HCT116 (cell line): ENCODE results near the gene ACSL4. TPM values are rescaled to one million over a fixed set of nuclear protein-coding genes. Genes with fewer than 3 reads are reported as not detected.

Source experiments
- ATAC-seq: fragments of 200-7000 bp; cut with Tn5 transposase; 2 replicates; pipeline ENCODE4 v1.9.1; 2020; ENCODE audit warnings: mild to moderate bottlenecking, moderate library complexity
- BruUV-seq: library from RNA; stranded (reverse); fragments of 400-500 nt; replicated peaks from 2 replicates; lab custom pipeline; 2021; lab: Mats Ljungman, UMichigan
- CTCF ChIA-PET: fragments of 300-600 bp; sonication (Branson Sonifier 250); formaldehyde crosslinking; loops from one replicate; lab custom pipeline; 2021; ENCODE audit warnings: antibody characterized with exemption; lab: Charles Lee
- POLR2A ChIA-PET: fragments of 300-600, 350-600 bp; sonication (Branson Sonifier 250); formaldehyde crosslinking; loops from one replicate; lab custom pipeline; 2021; ENCODE audit warnings: antibody characterized with exemption; lab: Charles Lee
- RAD21 ChIA-PET, 2 experiments: fragments of 300-600 bp; sonication (Branson Sonifier 250); formaldehyde crosslinking; loops; one replicate each; lab custom pipeline; 2023; ENCODE audit warnings: low total read pairs in 2 of 2; ENCODE audit not compliant: uncharacterized antibody in 2 of 2, unreplicated experiment in 2 of 2, low non-redundant PET in 1 of 2; lab: Charles Lee
- DNase-seq: peaks from one replicate; pipeline ENCODE4 v3.0.0-alpha.2; 2010; ENCODE audit warnings: low read depth, low spot score
- H2AFZ ChIP-seq: fragments of 200-600 bp; shearing (Covaris generic), sonication (generic); 2 replicates; pipeline ENCODE4 v1.6.1; 2017; ENCODE audit warnings: low read depth, mixed run types, mixed read lengths, antibody characterized with exemption, low read length; ENCODE audit not compliant: poor library complexity, severe bottlenecking
- H3K27ac ChIP-seq: 2 replicates; pipeline ENCODE4 v1.5.1; 2012; ENCODE audit warnings: low read depth, low read length
- H3K27me3 ChIP-seq: fragments of 200-600 bp; sonication (generic); 2 replicates; pipeline ENCODE4 v1.6.1; 2016; ENCODE audit warnings: mixed run types, low read length, mixed read lengths; ENCODE audit not compliant: insufficient read depth
- H3K36me3 ChIP-seq, 2 experiments: fragments of 200-500 bp in 1 of 2; fragments of 200-600 bp in 1 of 2; sonication (Bioruptor generic) in 1 of 2; sonication (generic) in 1 of 2; 2 replicates each; pipeline versions ENCODE4 v1.5.1 to v1.6.1; 2014 to 2016; ENCODE audit warnings: low read length in 2 of 2, inconsistent platforms in 1 of 2, mixed read lengths in 1 of 2, mixed run types in 1 of 2; ENCODE audit not compliant: insufficient read depth in 2 of 2, control insufficient read depth in 1 of 2
- H3K4me1 ChIP-seq, 2 experiments: fragments of 200-600 bp in 1 of 2; sonication (generic) in 1 of 2; 2 replicates each; pipeline versions ENCODE4 v1.5.1 to v1.6.1; 2012 to 2017; ENCODE audit warnings: low read length in 2 of 2, inconsistent platforms in 1 of 2, mild to moderate bottlenecking in 1 of 2, mixed read lengths in 1 of 2, mixed run types in 1 of 2, moderate library complexity in 1 of 2; ENCODE audit not compliant: insufficient read depth in 2 of 2, control insufficient read depth in 1 of 2
- H3K4me2 ChIP-seq: fragments of 200-600 bp; sonication (generic); 2 replicates; pipeline ENCODE4 v1.6.1; 2017; ENCODE audit warnings: mixed run types, low read length, mixed read lengths
- H3K4me3 ChIP-seq, 2 experiments: fragments of 200-600 bp in 1 of 2; sonication (generic) in 1 of 2; replicated peaks in 1 of 2; 2 replicates each; pipeline ENCODE4 v1.5.1; 2011 to 2016; ENCODE audit warnings: low read length in 2 of 2, control low read depth in 1 of 2, low read depth in 1 of 2, mild to moderate bottlenecking in 1 of 2, mixed read lengths in 1 of 2, mixed run types in 1 of 2
- H3K79me2 ChIP-seq: fragments of 200-600 bp; sonication (generic); 2 replicates; pipeline ENCODE4 v1.6.1; 2017; ENCODE audit warnings: mild to moderate bottlenecking, mixed run types, low read length, moderate library complexity, mixed read lengths; ENCODE audit not compliant: insufficient read depth
- H3K9ac ChIP-seq: fragments of 200-600 bp; sonication (generic); 2 replicates; pipeline ENCODE4 v1.6.1; 2016; ENCODE audit warnings: low read length, mixed read lengths
- H3K9me2 ChIP-seq: fragments of 200-600 bp; sonication (generic), shearing (Covaris generic); 2 replicates; pipeline ENCODE4 v1.6.1; 2017; ENCODE audit warnings: mixed run types, mild to moderate bottlenecking, moderate library complexity; ENCODE audit not compliant: insufficient read depth
- H3K9me3 ChIP-seq, 2 experiments: fragments of 200-500 bp in 1 of 2; fragments of 200-600 bp in 1 of 2; sonication (Bioruptor generic) in 1 of 2; sonication (generic) in 1 of 2; 2 replicates each; pipeline ENCODE4 v1.6.1; 2014 to 2017; ENCODE audit warnings: low read length in 2 of 2, mixed read lengths in 2 of 2, inconsistent platforms in 1 of 2, low read depth in 1 of 2, mild to moderate bottlenecking in 1 of 2, mixed run types in 1 of 2, moderate library complexity in 1 of 2; ENCODE audit not compliant: control insufficient read depth in 1 of 2, insufficient read depth in 1 of 2
- H4K20me1 ChIP-seq: fragments of 200-600 bp; sonication (generic), shearing (Covaris generic); 2 replicates; pipeline ENCODE4 v1.6.1; 2017; ENCODE audit warnings: mixed run types, mild to moderate bottlenecking, moderate library complexity; ENCODE audit not compliant: insufficient read depth
- CEBPB ChIP-seq: IDR thresholded peaks from 2 replicates; pipeline ENCODE4 v1.6.1; 2012; ENCODE audit warnings: low read depth
- EGR1 ChIP-seq: IDR thresholded peaks from 2 replicates; pipeline ENCODE4 v1.6.1; 2012; ENCODE audit warnings: low read depth
- FOSL1 ChIP-seq: IDR thresholded peaks from 2 replicates; pipeline ENCODE4 v1.6.1; 2012; ENCODE audit warnings: low read depth
- JUND ChIP-seq: IDR thresholded peaks from 2 replicates; pipeline ENCODE4 v1.6.1; 2012
- POLR2A ChIP-seq: IDR thresholded peaks from 2 replicates; pipeline ENCODE4 v1.7.0; 2011; ENCODE audit warnings: borderline replicate concordance; ENCODE audit not compliant: insufficient read depth, insufficient read length; ENCODE audit errors: extremely low read depth
- POLR2AphosphoS5 ChIP-seq: IDR thresholded peaks from 2 replicates; pipeline ENCODE4 v1.6.1; 2011; ENCODE audit warnings: mild to moderate bottlenecking, low read depth, low read length, moderate library complexity
- RAD21 ChIP-seq: IDR thresholded peaks from 2 replicates; pipeline ENCODE4 v1.6.1; 2012; ENCODE audit warnings: low read depth, mild to moderate bottlenecking
- SIN3A ChIP-seq: IDR thresholded peaks from 2 replicates; pipeline ENCODE4 v1.6.1; 2012; ENCODE audit warnings: low read depth
- TCF7L2 ChIP-seq: IDR thresholded peaks from 2 replicates; pipeline ENCODE4 v1.7.0; 2011; ENCODE audit warnings: borderline replicate concordance, inconsistent platforms; ENCODE audit not compliant: insufficient read depth, insufficient read length; ENCODE audit errors: extremely low read depth
- ZNF274 ChIP-seq: fragments of 200-500 bp; sonication (Bioruptor generic); IDR thresholded peaks from 2 replicates; pipeline ENCODE4 v1.6.1; 2014; ENCODE audit warnings: mild to moderate bottlenecking, low read depth, low read length, inconsistent platforms
- intact Hi-C: fragments of 100-400 bp; cut with micrococcal nuclease; formaldehyde crosslinking; loops from 2 replicates; pipeline ENCODE4 v1.10.0; 2022
- total RNA-seq: library from RNA; stranded (reverse); gene quantifications from one replicate; pipeline ENCODE4 v1.2.1, GENCODE V29; 2021; ENCODE audit not compliant: unreplicated experiment
- TF ChIP-seq, protein P1 (sequence below): IDR thresholded peaks from 2 replicates; pipeline ENCODE4 v1.6.1; 2012; ENCODE audit warnings: low read depth
- TF ChIP-seq, protein P2 (sequence below): IDR thresholded peaks from 2 replicates; pipeline ENCODE4 v1.6.1; 2012

The ACSL4 gene
- total RNA-seq, 1 experiment from 2014 or later: 50.5 TPM

DNA sequence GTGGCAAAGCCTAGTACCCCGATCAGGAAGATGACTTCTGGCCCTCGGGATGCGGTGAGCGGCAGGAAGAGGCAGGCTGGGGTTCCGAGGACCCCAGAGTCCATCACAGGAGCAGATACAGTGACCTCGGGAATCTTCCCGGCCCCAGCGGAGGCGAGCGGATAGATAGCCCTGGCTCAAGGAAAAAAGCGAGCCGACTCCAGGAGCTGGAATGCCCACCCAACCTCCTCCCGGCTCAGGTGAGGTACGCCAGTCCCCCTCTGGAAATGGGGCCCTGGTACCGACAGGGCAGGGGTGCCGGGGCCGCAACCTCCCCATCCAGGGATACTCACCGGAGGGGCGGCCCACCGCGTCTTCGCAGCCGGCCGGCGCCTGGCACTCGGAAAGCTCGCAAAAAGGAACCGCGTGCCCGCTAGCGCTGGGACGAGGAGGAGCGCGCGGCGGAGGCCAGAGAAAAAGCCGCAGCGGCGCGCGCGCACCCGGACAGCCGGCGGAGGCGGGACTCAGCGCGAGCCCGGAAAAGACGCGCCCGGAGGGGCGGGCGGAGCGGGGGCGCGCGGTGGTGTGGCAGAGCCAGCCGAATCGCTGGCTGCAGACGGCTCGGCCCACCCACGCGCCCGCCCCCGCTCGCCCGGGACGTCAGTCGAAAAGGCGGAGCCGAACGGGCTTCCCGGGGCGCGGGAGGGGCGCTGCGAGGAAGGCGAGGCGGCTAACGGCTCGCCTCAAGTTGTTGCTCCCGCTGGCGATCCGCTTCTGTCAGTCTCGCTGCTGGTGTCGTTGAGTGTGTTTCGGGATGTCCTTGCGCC is at the start of gene ACSL4 (continued):
- TF ChIP-seq JUND (no peak), SIN3A (no peak; the same call in 1 of the 2 replicates), ZNF274 (no peak), CEBPB (no peak), POLR2A (peak; percentile 13), TCF7L2 (no peak), RAD21 (no peak)
- TF ChIP-seq, all 23 proteins: peak for 6

DNA sequence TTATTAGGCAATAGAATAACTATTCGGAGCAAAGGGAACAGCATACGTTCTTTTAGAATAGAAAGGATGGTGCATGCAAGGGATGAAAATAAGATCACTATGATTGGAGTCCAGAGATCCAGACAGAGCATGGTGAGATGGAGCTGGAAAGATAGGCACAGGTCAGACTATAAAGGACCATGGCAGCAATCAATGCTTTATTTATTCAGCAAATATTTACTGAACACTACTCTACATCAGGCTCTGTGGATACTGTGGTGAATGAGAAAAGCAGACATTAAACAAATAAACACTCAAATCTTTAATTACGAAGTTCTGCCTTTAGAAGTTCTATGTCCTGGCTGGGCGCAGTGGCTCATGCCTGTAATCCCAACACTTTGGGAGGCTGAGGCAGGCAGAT is 44.7 kb upstream of the ACSL4 start:
- no TSS peak for BruUV-seq
- Histone ChIP-seq H3K27ac (no peak overlapping the region), H3K9ac (no peak overlapping the region), H3K4me1 (no peaks in the 10 kb centered on the region), H3K79me2 (no peaks in the 10 kb centered on the region), H4K20me1 (no peaks in the 10 kb centered on the region), H3K9me2 (no peaks in the 10 kb centered on the region), H3K9me3 (no peaks in the 10 kb centered on the region), H3K4me2 (no peak overlapping the region), H3K36me3 (no peaks in the 10 kb centered on the region), H2AFZ (no peak overlapping the region), H3K4me3 (no peak overlapping the region), H3K27me3 (no peaks in the 10 kb centered on the region)
- ATAC-seq (no peak), DNase-seq (no peak)
- intact Hi-C loops: no loop called here
- TF ChIP-seq, protein P1, sequence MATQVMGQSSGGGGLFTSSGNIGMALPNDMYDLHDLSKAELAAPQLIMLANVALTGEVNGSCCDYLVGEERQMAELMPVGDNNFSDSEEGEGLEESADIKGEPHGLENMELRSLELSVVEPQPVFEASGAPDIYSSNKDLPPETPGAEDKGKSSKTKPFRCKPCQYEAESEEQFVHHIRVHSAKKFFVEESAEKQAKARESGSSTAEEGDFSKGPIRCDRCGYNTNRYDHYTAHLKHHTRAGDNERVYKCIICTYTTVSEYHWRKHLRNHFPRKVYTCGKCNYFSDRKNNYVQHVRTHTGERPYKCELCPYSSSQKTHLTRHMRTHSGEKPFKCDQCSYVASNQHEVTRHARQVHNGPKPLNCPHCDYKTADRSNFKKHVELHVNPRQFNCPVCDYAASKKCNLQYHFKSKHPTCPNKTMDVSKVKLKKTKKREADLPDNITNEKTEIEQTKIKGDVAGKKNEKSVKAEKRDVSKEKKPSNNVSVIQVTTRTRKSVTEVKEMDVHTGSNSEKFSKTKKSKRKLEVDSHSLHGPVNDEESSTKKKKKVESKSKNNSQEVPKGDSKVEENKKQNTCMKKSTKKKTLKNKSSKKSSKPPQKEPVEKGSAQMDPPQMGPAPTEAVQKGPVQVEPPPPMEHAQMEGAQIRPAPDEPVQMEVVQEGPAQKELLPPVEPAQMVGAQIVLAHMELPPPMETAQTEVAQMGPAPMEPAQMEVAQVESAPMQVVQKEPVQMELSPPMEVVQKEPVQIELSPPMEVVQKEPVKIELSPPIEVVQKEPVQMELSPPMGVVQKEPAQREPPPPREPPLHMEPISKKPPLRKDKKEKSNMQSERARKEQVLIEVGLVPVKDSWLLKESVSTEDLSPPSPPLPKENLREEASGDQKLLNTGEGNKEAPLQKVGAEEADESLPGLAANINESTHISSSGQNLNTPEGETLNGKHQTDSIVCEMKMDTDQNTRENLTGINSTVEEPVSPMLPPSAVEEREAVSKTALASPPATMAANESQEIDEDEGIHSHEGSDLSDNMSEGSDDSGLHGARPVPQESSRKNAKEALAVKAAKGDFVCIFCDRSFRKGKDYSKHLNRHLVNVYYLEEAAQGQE: no peak
- TF ChIP-seq POLR2AphosphoS5: no peak
- no peak for TF ChIP-seq FOSL1
- no peak for TF ChIP-seq EGR1
- no peak for TF ChIP-seq TCF7L2
- TF ChIP-seq, protein P2, sequence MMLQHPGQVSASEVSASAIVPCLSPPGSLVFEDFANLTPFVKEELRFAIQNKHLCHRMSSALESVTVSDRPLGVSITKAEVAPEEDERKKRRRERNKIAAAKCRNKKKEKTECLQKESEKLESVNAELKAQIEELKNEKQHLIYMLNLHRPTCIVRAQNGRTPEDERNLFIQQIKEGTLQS: no peak
- POLR2A ChIA-PET: no interaction called here
- RAD21 ChIA-PET: no interaction called here
- CTCF ChIA-PET: no interaction called here
